Esophagus muscularis mucosa (tissue), 4 donors: ENCODE measurements around the gene SF3A1. TPM values are rescaled to one million over a fixed set of nuclear protein-coding genes. Genes with fewer than 3 reads are reported as not detected.
A peak's percentile ranks its signal among the peaks of the same experiment; 100 is the strongest.

Source experiments
- DNase-seq: peaks from one replicate; pipeline ENCODE4 v3.0.0-alpha.2; 2017; ENCODE audit errors: extremely low spot score
- H3K27ac ChIP-seq, 4 donors: fragments of 200-600 bp; sonication (generic); replicated peaks in 1 of 4; 1 replicate in 3 of 4; 2 replicates in 1 of 4; pipeline ENCODE4 v1.5.1; 2016 to 2019; ENCODE audit warnings: mild to moderate bottlenecking in 1 of 4
- H3K27me3 ChIP-seq, 4 donors: fragments of 200-600 bp; sonication (generic); one replicate each; pipeline versions ENCODE4 v1.5.1 to v1.6.0; 2016 to 2019
- H3K36me3 ChIP-seq, 4 donors: fragments of 200-600 bp; sonication (generic); one replicate each; pipeline ENCODE4 v1.5.1; 2016 to 2019
- H3K4me1 ChIP-seq, 4 donors: fragments of 200-600 bp; sonication (generic); one replicate each; pipeline ENCODE4 v1.5.1; 2016 to 2019
- H3K4me3 ChIP-seq, 4 donors: fragments of 200-600 bp; sonication (generic); 1 replicate in 2 of 4; 2 replicates in 2 of 4; pipeline ENCODE4 v1.5.1; 2016 to 2019; ENCODE audit warnings: mild to moderate bottlenecking in 4 of 4, moderate library complexity in 1 of 4
- H3K9me3 ChIP-seq, 4 donors: fragments of 200-600 bp; sonication (generic); 1 replicate in 3 of 4; 2 replicates in 1 of 4; pipeline ENCODE4 v1.5.1; 2016 to 2019
- EP300 ChIP-seq: sonication (generic); formaldehyde crosslinking; IDR thresholded peaks from one replicate; pipeline ENCODE4 v1.6.1; 2017; ENCODE audit warnings: antibody characterized with exemption
- POLR2A ChIP-seq: fragments of 450-650 bp; IDR thresholded peaks from one replicate; pipeline ENCODE4 v1.6.1; 2017; ENCODE audit warnings: antibody characterized with exemption, moderate library complexity, mild to moderate bottlenecking, low read depth
- POLR2AphosphoS5 ChIP-seq, 2 donors: sonication (generic); formaldehyde crosslinking; IDR thresholded peaks; one replicate each; pipeline ENCODE4 v1.6.1; 2017; ENCODE audit warnings: antibody characterized with exemption in 2 of 2
- WGBS: methylation state at CpG from one replicate; pipeline ENCODE4 v1.1.5; 2018; 5-methylcytosine and 5-hydroxymethylcytosine counted together
- intact Hi-C: fragments of 100-400 bp; cut with DNase I; formaldehyde crosslinking; loops from one replicate; pipeline ENCODE4 v1.15.1; 2023
- total RNA-seq, 4 donors: library from RNA; depleted of rRNA; stranded (reverse); fragments of >200 nt; gene quantifications; one replicate each; pipeline versions ENCODE4 v1.1.0 to v1.2.1, GENCODE V29; 2016
- TF ChIP-seq, protein P1 (sequence below), 3 experiments: fragments of 200-600 bp in 2 of 3; fragments of 450-650 bp in 1 of 3; sonication (generic) in 2 of 3; IDR thresholded peaks; one replicate each; pipeline ENCODE4 v1.5.1; 2017 to 2019; ENCODE audit warnings: antibody characterized with exemption in 3 of 3, mild to moderate bottlenecking in 2 of 3, moderate library complexity in 1 of 3

The SF3A1 gene
- total RNA-seq, 4 donors from 2014 or later: 32.8 to 85.8 (median 60.0) TPM

DNA sequence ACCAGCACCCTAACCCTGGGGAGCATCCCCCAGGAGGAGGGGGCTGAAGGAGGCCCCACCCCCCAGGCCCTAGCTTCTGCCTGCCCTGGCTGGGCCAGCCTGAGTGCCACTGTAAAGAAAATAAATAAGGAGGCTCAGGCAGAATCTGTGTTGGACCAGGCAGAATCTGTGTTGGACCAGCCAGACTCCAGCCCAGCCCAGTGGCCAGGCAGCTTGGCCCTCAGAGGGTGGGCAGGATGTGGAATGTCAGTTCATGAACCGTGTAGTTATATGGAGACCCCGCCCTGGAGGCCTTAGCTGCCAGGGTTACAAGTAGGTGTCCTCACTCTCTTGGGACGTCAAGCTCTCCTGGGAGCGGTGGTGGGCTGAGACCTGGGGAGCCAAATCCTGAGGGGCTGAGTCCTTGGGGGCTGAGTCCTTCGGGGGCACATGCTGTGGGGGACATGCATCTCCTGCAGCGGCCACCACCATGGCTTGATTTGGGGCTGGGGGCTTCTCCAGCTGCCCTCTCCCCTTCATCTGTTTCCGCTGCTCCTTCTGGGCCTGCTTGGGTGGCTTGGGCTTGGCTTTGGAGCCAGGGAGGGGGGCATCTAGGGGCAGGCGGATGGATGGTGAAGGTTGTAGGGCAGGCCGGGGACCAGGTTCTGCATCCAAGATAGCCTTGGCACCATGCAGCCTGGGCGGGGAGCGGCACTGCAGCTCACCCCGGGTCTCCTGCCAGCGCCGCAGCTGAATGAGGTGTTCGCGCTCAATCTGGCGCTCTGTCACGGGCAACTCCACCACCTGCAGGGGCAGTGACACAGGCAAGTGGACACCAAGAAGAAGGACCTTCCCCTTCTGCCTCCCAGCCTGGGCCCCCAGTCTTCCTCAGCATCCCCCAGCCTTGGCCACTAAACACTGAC is 64.4 kb downstream of the SF3A1 start:
- TF ChIP-seq POLR2A (no peak), EP300 (no peak), POLR2AphosphoS5 (IDR thresholded peaks at IDR 0.05) (no peak)
- TF ChIP-seq, protein P1, sequence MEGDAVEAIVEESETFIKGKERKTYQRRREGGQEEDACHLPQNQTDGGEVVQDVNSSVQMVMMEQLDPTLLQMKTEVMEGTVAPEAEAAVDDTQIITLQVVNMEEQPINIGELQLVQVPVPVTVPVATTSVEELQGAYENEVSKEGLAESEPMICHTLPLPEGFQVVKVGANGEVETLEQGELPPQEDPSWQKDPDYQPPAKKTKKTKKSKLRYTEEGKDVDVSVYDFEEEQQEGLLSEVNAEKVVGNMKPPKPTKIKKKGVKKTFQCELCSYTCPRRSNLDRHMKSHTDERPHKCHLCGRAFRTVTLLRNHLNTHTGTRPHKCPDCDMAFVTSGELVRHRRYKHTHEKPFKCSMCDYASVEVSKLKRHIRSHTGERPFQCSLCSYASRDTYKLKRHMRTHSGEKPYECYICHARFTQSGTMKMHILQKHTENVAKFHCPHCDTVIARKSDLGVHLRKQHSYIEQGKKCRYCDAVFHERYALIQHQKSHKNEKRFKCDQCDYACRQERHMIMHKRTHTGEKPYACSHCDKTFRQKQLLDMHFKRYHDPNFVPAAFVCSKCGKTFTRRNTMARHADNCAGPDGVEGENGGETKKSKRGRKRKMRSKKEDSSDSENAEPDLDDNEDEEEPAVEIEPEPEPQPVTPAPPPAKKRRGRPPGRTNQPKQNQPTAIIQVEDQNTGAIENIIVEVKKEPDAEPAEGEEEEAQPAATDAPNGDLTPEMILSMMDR (IDR thresholded peaks at IDR 0.05): no peak
- Histone ChIP-seq H3K9me3 (no peaks in the 10 kb centered on the region), H3K36me3 (peaks cover 37 to 56% (median 54%) of the 10 kb centered on the region in 4 donors), H3K4me3 (no peak overlapping the region), H3K4me1 (peaks cover 41 to 47% (median 45%) of the 10 kb centered on the region in 4 donors), H3K27me3 (no peaks in the 10 kb centered on the region), H3K27ac (peak overlapping the region; percentile 94 to 99 (median 98))
- DNase-seq: no peak
- 93% methylated on average over 14 of the region's 18 CpGs for WGBS
- intact Hi-C loops: no loop called here

DNA sequence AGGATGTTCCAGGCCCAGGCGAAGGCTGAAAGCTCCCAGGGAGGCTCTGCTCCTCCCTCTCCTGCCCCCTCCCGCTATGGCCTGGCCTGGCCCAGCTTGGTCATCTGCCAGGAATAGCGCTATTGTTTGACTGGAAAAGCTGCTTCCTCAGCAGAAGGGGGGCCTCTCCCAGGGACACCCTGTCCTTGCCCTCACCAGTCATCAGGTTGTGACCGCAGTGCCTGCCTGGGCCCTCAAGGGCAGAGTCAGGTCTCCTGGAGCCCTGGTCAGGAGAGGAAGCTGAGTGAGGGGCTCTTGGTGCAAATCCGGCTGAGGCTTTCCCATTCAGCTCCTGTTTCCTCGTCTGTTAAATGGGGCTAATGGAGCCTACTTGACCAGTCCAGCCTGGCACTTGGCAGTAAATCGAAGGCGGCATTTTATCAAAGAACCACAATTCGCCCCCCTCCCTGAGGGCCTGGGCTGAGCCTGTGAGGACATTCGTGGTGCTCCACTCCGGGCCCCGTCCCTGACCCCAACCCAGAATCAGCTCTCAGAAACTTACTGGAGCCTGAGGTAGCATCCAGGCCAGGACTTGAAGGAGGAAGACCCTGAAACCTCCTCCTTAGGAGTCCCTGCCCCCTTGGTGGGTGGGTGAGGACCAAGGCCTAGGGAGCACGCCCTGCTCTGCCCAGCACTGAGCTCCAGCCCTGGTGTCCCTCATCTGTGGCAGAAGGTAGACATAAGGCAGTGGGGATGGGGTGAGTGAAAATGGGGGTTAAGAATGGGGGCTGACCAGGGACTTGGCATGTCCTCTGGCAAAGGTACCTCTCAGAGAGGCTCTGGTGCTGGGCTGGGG is 65.4 kb downstream of the SF3A1 start:
- Histone ChIP-seq H3K4me1 (peaks cover 41 to 52% (median 50%) of the 10 kb centered on the region in 4 donors), H3K9me3 (no peaks in the 10 kb centered on the region), H3K4me3 (peak overlapping the region in 1 of 4 donors; percentile 86), H3K27me3 (no peaks in the 10 kb centered on the region), H3K27ac (peak overlapping the region; percentile 94 to 99 (median 98)), H3K36me3 (peaks cover 31 to 54% (median 49%) of the 10 kb centered on the region in 4 donors)
- intact Hi-C loops: no loop called here
- DNase-seq: peak; percentile 97
- TF ChIP-seq, protein P1 (IDR thresholded peaks at IDR 0.05): no peak
- TF ChIP-seq EP300 (peak; percentile 99), POLR2AphosphoS5 (IDR thresholded peaks at IDR 0.05) (peak; percentile 97 to 98), POLR2A (peak; percentile 27)
- 49% methylated on average over 12 of the region's 13 CpGs for WGBS

DNA sequence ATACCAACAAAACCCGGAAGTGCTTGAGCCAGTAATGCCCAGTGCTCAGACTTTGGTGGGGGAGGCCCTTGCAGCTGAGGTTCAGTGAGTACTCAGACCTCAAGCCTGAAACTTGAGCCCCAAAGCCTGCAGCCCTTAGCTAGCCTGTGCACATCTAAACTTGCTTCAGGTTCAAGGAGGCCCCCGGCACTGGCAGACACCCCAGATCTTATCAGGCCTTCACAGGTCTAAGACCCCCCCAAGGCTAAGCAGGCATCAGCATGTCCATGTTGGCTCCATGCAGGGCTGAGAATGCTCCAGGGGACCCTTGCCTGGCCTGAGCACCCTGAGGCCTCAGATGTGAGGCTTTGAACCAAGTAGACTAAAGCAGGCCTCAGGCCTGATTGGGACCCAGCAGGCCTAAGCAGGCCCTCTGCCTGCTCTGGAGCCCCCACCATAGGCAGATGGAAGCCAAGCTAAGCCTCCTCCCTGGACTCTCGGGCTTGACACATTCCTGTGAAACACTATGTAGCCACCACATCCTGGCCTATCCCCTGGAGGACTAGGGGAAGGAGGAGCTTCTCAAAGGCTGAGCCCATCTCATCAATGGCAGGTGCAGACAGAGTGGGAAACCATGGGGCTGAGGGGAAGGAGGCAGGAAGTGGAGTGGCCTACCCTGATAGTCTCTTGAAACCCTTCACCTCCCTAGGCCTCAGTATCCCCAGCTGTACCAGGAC is 66.2 kb downstream of the SF3A1 start:
- no peak for DNase-seq
- Histone ChIP-seq H3K9me3 (no peaks in the 10 kb centered on the region), H3K27me3 (no peaks in the 10 kb centered on the region), H3K27ac (peak overlapping the region; percentile 94 to 99 (median 98)), H3K4me1 (peaks cover 41 to 52% (median 50%) of the 10 kb centered on the region in 4 donors), H3K36me3 (peaks cover 28 to 54% (median 49%) of the 10 kb centered on the region in 4 donors), H3K4me3 (peak overlapping the region; percentile 76 to 99 (median 92))
- 67% methylated on average over 2 of the region's 3 CpGs for WGBS
- TF ChIP-seq POLR2AphosphoS5 (IDR thresholded peaks at IDR 0.05): no peak
- no peak for TF ChIP-seq POLR2A
- TF ChIP-seq EP300: no peak
- TF ChIP-seq, protein P1 (IDR thresholded peaks at IDR 0.05): no peak
- intact Hi-C loops: no loop called here

DNA sequence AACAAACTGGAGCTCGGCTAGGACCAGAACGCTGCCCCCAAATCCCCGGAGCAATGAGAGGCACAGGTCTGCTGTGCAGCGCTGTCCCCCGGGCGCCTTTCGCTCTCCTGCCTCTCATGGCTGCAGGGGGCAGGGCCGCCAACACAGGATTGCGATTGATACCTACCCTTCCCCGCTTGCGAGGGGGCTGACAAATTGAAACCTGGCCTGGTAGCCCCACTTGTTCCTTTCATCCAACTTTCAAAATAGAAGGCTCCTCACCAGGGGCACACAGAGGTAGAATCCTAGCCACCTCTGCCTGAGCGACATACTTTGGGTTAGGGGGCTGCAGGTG is 66.7 kb downstream of the SF3A1 start:
- no peaks in the 10 kb centered on the region for H3K27me3 ChIP-seq
- peaks cover 29 to 54% (median 49%) of the 10 kb centered on the region in 4 donors for H3K36me3 ChIP-seq
- peak overlapping the region; percentile 94 to 99 (median 98) for H3K27ac ChIP-seq
- H3K4me3 ChIP-seq: peak overlapping the region; percentile 76 to 99 (median 92)
- H3K9me3 ChIP-seq: no peaks in the 10 kb centered on the region
- TF ChIP-seq POLR2A: peak; percentile 51
- TF ChIP-seq EP300: no peak
- DNase-seq: no peak
- peaks cover 41 to 52% (median 50%) of the 10 kb centered on the region in 4 donors for H3K4me1 ChIP-seq
- intact Hi-C loops: loop anchor here (2.0 kb wide), 1 partner anchor 37 kb away; the partner anchor contains the start of gene TBC1D10A
- 36% methylated on average over 5 of the region's 12 CpGs for WGBS
